H9 (cell line): ENCODE measurements around the gene PTOV1. TPM values are rescaled to one million over a fixed set of nuclear protein-coding genes. Genes with fewer than 3 reads are reported as not detected.

Source experiments
- DNase-seq: peaks from one replicate; pipeline ENCODE4 v3.0.0-alpha.2; 2017
- H2AFZ ChIP-seq: one replicate; pipeline ENCODE4 v1.6.1; 2013; ENCODE audit warnings: mild to moderate bottlenecking, low read length, control low read depth, moderate library complexity
- H2AK5ac ChIP-seq: 2 replicates; pipeline ENCODE4 v1.6.1; 2013; ENCODE audit warnings: low read length, control low read depth, mixed read lengths; ENCODE audit not compliant: insufficient read length
- H2BK120ac ChIP-seq: one replicate; pipeline ENCODE4 v1.6.1; 2013; ENCODE audit warnings: low read depth, mild to moderate bottlenecking, low read length, control low read depth, inconsistent platforms; ENCODE audit not compliant: poor library complexity, severe bottlenecking
- H2BK12ac ChIP-seq: 2 replicates; pipeline ENCODE4 v1.6.1; 2013; ENCODE audit warnings: low read length, control low read depth, mixed read lengths, low read depth; ENCODE audit not compliant: insufficient read length
- H2BK15ac ChIP-seq: 2 replicates; pipeline ENCODE4 v1.6.1; 2013; ENCODE audit warnings: low read depth, low read length, control low read depth
- H2BK20ac ChIP-seq: one replicate; pipeline ENCODE4 v1.6.1; 2013; ENCODE audit warnings: low read depth, mild to moderate bottlenecking, low read length, control low read depth, inconsistent platforms; ENCODE audit not compliant: poor library complexity, severe bottlenecking
- H2BK5ac ChIP-seq: 2 replicates; pipeline ENCODE4 v1.6.1; 2013; ENCODE audit warnings: low read length, control low read depth, mixed read lengths; ENCODE audit not compliant: insufficient read length
- H3K14ac ChIP-seq: 2 replicates; pipeline ENCODE4 v1.6.1; 2013; ENCODE audit warnings: low read length, control low read depth; ENCODE audit not compliant: insufficient read depth
- H3K18ac ChIP-seq: 2 replicates; pipeline ENCODE4 v1.6.1; 2013; ENCODE audit warnings: low read depth, mild to moderate bottlenecking, mixed read lengths, low read length, control low read depth; ENCODE audit not compliant: insufficient read length
- H3K23ac ChIP-seq: 2 replicates; pipeline ENCODE4 v1.6.1; 2013; ENCODE audit warnings: low read length, control low read depth, mixed read lengths, low read depth; ENCODE audit not compliant: insufficient read length
- H3K23me2 ChIP-seq: 2 replicates; pipeline ENCODE4 v1.6.1; 2013; ENCODE audit warnings: low read depth, mild to moderate bottlenecking, mixed read lengths, low read length, control low read depth; ENCODE audit not compliant: insufficient read length, poor library complexity, severe bottlenecking
- H3K27ac ChIP-seq: 2 replicates; pipeline ENCODE4 v1.5.1; 2013; ENCODE audit warnings: low read length, control low read depth, mixed read lengths, low read depth; ENCODE audit not compliant: insufficient read length
- H3K27me3 ChIP-seq: 2 replicates; pipeline ENCODE4 v1.6.1; 2013; ENCODE audit warnings: low read length, control low read depth, inconsistent platforms; ENCODE audit not compliant: insufficient read depth
- H3K4ac ChIP-seq: 2 replicates; pipeline ENCODE4 v1.6.1; 2013; ENCODE audit warnings: low read depth, mild to moderate bottlenecking, control low read depth, inconsistent platforms, low read length, moderate library complexity
- H3K4me1 ChIP-seq: 2 replicates; pipeline ENCODE4 v1.6.1; 2013; ENCODE audit warnings: low read length, control low read depth, inconsistent platforms; ENCODE audit not compliant: insufficient read depth
- H3K4me2 ChIP-seq: 2 replicates; pipeline ENCODE4 v1.6.1; 2013; ENCODE audit warnings: low read length, control low read depth, mixed read lengths; ENCODE audit not compliant: insufficient read length, insufficient read depth
- H3K56ac ChIP-seq: 2 replicates; pipeline ENCODE4 v1.6.1; 2013; ENCODE audit warnings: low read depth, mild to moderate bottlenecking, mixed read lengths, low read length, control low read depth; ENCODE audit not compliant: insufficient read length
- H3K79me1 ChIP-seq: 2 replicates; pipeline ENCODE4 v1.6.1; 2013; ENCODE audit warnings: low read depth, mild to moderate bottlenecking, moderate library complexity, low read length, control low read depth, inconsistent platforms; ENCODE audit not compliant: insufficient read depth, poor library complexity, severe bottlenecking
- H3K79me2 ChIP-seq: 2 replicates; pipeline ENCODE4 v1.6.1; 2013; ENCODE audit warnings: low read length, control low read depth, inconsistent platforms; ENCODE audit not compliant: insufficient read depth
- H3K9ac ChIP-seq: 2 replicates; pipeline ENCODE4 v1.6.1; 2013; ENCODE audit warnings: low read length, control low read depth, mixed read lengths; ENCODE audit not compliant: insufficient read length; ENCODE audit errors: extremely low read depth
- H3K9me3 ChIP-seq: one replicate; pipeline ENCODE4 v1.6.1; 2013; ENCODE audit warnings: low read depth, low read length, inconsistent platforms; ENCODE audit not compliant: control insufficient read depth
- H3T11ph ChIP-seq: one replicate; pipeline ENCODE4 v1.6.1; 2013; ENCODE audit warnings: mild to moderate bottlenecking, low read length, control low read depth, inconsistent platforms
- H4K20me1 ChIP-seq: one replicate; pipeline ENCODE4 v1.6.1; 2013; ENCODE audit not compliant: control insufficient read depth, insufficient read length, insufficient read depth
- H4K5ac ChIP-seq: 2 replicates; pipeline ENCODE4 v1.6.1; 2013; ENCODE audit warnings: low read depth, mild to moderate bottlenecking, mixed read lengths, low read length, control low read depth; ENCODE audit not compliant: insufficient read length
- H4K8ac ChIP-seq: replicated peaks from 2 replicates; pipeline ENCODE4 v1.6.1; 2013; ENCODE audit warnings: low read length, control low read depth, mixed read lengths, low read depth; ENCODE audit not compliant: insufficient read length
- H4K91ac ChIP-seq: 2 replicates; pipeline ENCODE4 v1.6.1; 2013; ENCODE audit warnings: low read depth, mild to moderate bottlenecking, moderate library complexity, mixed read lengths, low read length, control low read depth; ENCODE audit not compliant: insufficient read length
- H3K27ac Mint-ChIP-seq, 3 experiments: 2 replicates in 2 of 3; 3 replicates in 1 of 3; pipeline ENCODE4 v1.8.0; 2020 to 2021; ENCODE audit warnings: mixed read lengths in 3 of 3, mild to moderate bottlenecking in 1 of 3, moderate library complexity in 1 of 3
- H3K27me3 Mint-ChIP-seq: 2 replicates; pipeline ENCODE4 v1.8.0; 2021; ENCODE audit warnings: low read depth, mild to moderate bottlenecking, moderate library complexity, mixed read lengths
- H3K36me3 Mint-ChIP-seq, 3 experiments: 2 replicates in 2 of 3; 3 replicates in 1 of 3; pipeline ENCODE4 v1.8.0; 2020 to 2021; ENCODE audit warnings: low read depth in 3 of 3, mixed read lengths in 3 of 3; ENCODE audit not compliant: insufficient read depth in 1 of 3
- H3K4me1 Mint-ChIP-seq, 2 experiments: 2 replicates each; pipeline ENCODE4 v1.8.0; 2020; ENCODE audit warnings: mixed read lengths in 2 of 2
- H3K4me3 Mint-ChIP-seq, 2 experiments: 2 replicates in 1 of 2; 3 replicates in 1 of 2; pipeline ENCODE4 v1.8.0; 2020 to 2021; ENCODE audit warnings: mild to moderate bottlenecking in 2 of 2, mixed read lengths in 2 of 2, moderate library complexity in 1 of 2
- H3K9me3 Mint-ChIP-seq, 2 experiments: 2 replicates in 1 of 2; 3 replicates in 1 of 2; pipeline ENCODE4 v1.8.0; 2020; ENCODE audit warnings: mild to moderate bottlenecking in 2 of 2, mixed read lengths in 2 of 2, moderate library complexity in 1 of 2
- WGBS: extraction: QIAGEN DNeasy Blood & Tissue Kit; methylation state at CpG from one replicate; pipeline ENCODE4 v1.1.7; 2013; ENCODE audit warnings: missing lambda C conversion rate, low lambda C conversion rate, mixed read lengths; ENCODE audit not compliant: insufficient read length; ENCODE audit errors: extremely low coverage; 5-methylcytosine and 5-hydroxymethylcytosine counted together
- total RNA-seq: library from RNA; stranded (reverse); gene quantifications from 2 replicates; pipeline ENCODE4 v1.2.1, GENCODE V29; 2021
- TF ChIP-seq, protein P1 (sequence below): fragments of 200-600 bp; sonication (generic); conservative IDR thresholded peaks from 3 replicates; pipeline ENCODE4 v1.8.0; 2021; ENCODE audit warnings: antibody characterized with exemption, mild to moderate bottlenecking

Gene PTOV1
- total RNA-seq, 1 experiment from 2014 or later, result 309 TPM

DNA sequence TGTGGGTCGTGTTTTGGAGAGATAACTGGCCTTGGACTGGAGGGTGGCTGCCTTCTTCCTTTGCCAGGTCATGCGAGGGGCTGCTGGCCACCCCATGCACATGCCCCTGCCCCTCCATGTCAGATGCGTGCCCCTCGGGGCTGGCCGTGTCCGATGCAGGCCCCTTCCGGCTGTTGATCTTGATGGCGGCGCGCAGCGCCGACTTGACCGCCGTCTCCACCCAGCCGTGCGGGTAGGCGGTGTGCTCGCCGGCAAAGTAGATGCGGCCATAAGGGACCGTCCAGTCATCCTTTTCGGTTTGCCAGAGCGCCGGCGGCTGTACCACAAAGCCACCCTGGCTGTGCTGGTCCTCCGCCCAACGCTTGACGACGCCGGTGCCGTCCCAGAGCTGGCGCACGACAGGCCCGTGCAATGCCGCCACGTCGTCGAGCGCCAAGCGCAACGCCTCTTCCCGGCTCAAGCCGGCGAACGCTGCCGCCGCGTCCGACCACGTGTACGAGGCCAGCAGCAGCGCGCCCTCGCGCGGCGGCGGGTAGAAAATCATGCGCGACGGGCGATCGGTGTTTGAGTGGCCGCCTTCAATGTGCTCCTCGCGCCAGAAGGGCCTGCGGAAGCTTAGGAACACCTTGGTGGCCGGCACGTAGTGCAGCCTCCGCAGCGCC lies 38.9 kb downstream of the PTOV1 start:
- Histone ChIP-seq H2BK20ac (no peak overlapping the region), H2AFZ (no peak overlapping the region), H3K79me2 (no peaks in the 10 kb centered on the region), H2BK5ac (no peak overlapping the region), H3K9ac (no peak overlapping the region), H2BK12ac (no peak overlapping the region), H3K4me2 (peak overlapping the region; percentile 28), H4K91ac (no peak overlapping the region), H3K23me2 (peaks cover 3% of the 10 kb centered on the region), H3K56ac (no peak overlapping the region), H3K27me3 (no peaks in the 10 kb centered on the region; the same call in 1 of the 2 replicates), H2BK15ac (no peak overlapping the region), H3K9me3 (no peaks in the 10 kb centered on the region), H4K8ac (no peak overlapping the region), H3K4me1 (no peaks in the 10 kb centered on the region), H4K20me1 (peaks cover 5% of the 10 kb centered on the region), H3K23ac (no peak overlapping the region), H2BK120ac (no peak overlapping the region), H2AK5ac (no peak overlapping the region), H3K4ac (no peak overlapping the region), H3K18ac (no peak overlapping the region), H3K27ac (no peak overlapping the region), H3K79me1 (no peaks in the 10 kb centered on the region), H4K5ac (no peak overlapping the region), H3K14ac (no peak overlapping the region), H3T11ph (no peak overlapping the region)
- TF ChIP-seq, protein P1, sequence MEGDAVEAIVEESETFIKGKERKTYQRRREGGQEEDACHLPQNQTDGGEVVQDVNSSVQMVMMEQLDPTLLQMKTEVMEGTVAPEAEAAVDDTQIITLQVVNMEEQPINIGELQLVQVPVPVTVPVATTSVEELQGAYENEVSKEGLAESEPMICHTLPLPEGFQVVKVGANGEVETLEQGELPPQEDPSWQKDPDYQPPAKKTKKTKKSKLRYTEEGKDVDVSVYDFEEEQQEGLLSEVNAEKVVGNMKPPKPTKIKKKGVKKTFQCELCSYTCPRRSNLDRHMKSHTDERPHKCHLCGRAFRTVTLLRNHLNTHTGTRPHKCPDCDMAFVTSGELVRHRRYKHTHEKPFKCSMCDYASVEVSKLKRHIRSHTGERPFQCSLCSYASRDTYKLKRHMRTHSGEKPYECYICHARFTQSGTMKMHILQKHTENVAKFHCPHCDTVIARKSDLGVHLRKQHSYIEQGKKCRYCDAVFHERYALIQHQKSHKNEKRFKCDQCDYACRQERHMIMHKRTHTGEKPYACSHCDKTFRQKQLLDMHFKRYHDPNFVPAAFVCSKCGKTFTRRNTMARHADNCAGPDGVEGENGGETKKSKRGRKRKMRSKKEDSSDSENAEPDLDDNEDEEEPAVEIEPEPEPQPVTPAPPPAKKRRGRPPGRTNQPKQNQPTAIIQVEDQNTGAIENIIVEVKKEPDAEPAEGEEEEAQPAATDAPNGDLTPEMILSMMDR, result peak; percentile 90
- peak overlapping the region; percentile 53 to 81 for H3K4me3 Mint-ChIP-seq
- peaks cover 3 to 21% of the 10 kb centered on the region in 2 experiments; a peak in 3 of 4 replicates for H3K4me1 Mint-ChIP-seq
- peaks cover 19 to 26% (median 23%) of the 10 kb centered on the region in 3 experiments for H3K36me3 Mint-ChIP-seq
- WGBS, result no CpG with 5 or more reads among the region's 71 CpGs
- peak overlapping the region; percentile 85 to 97 (median 96); a peak in 6 of 7 replicates for H3K27ac Mint-ChIP-seq
- H3K9me3 Mint-ChIP-seq, result peaks cover 0 to 11% of the 10 kb centered on the region in 2 experiments; a peak in 1 of 5 replicates
- DNase-seq, result peak; percentile 93
- peaks cover 36% of the 10 kb centered on the region for H3K27me3 Mint-ChIP-seq
